Gastrocnemius medialis (tissue), 4 donors: ENCODE data around the gene SLC36A1. TPM values are rescaled to one million over a fixed set of nuclear protein-coding genes. Genes with fewer than 3 reads are reported as not detected.

ENCODE experiments used
- ATAC-seq, 2 donors: fragments of 150-250 bp; one replicate each; pipeline ENCODE4 v1.9.1; 2016
- DNase-seq, 2 donors: peaks; one replicate each; pipeline ENCODE4 v3.0.0-alpha.2; 2019
- H3K27ac ChIP-seq, 4 donors: fragments of 200-600 bp; sonication (generic); 1 replicate in 1 of 4; 2 replicates in 3 of 4; pipeline ENCODE4 v1.5.1; 2016 to 2018; ENCODE audit warnings: mild to moderate bottlenecking in 2 of 4, moderate library complexity in 1 of 4
- H3K27me3 ChIP-seq, 3 donors: fragments of 200-600 bp; sonication (generic) in 2 of 3; 1 replicate in 1 of 3; 2 replicates in 2 of 3; pipeline versions ENCODE4 v1.5.1 to v1.6.0; 2016 to 2019; ENCODE audit warnings: mild to moderate bottlenecking in 1 of 3, moderate library complexity in 1 of 3
- H3K36me3 ChIP-seq, 2 donors: fragments of 200-600 bp; sonication (generic) in 1 of 2; one replicate each; pipeline ENCODE4 v1.5.1; 2017 to 2018
- H3K4me1 ChIP-seq, 2 donors: fragments of 200-600 bp; sonication (generic) in 1 of 2; one replicate each; pipeline ENCODE4 v1.5.1; 2016 to 2017; ENCODE audit warnings: mild to moderate bottlenecking in 2 of 2
- H3K4me3 ChIP-seq, 4 donors: fragments of 200-600 bp; sonication (generic) in 3 of 4; 1 replicate in 1 of 4; 2 replicates in 3 of 4; pipeline ENCODE4 v1.5.1; 2016 to 2019; ENCODE audit warnings: mild to moderate bottlenecking in 2 of 4
- H3K9me3 ChIP-seq, 3 donors: fragments of 200-600 bp; sonication (generic) in 2 of 3; 1 replicate in 1 of 3; 2 replicates in 2 of 3; pipeline ENCODE4 v1.5.1; 2016 to 2019
- POLR2A ChIP-seq, 2 donors: fragments of 450-650 bp; IDR thresholded peaks; one replicate each; pipeline ENCODE4 v1.6.1; 2017; ENCODE audit warnings: antibody characterized with exemption in 2 of 2, mild to moderate bottlenecking in 2 of 2, moderate library complexity in 2 of 2
- in situ Hi-C, 4 donors: fragments of 200-750 bp; cut with MboI; loops; one replicate each; pipeline versions ENCODE4 v1.15.0 to v1.8.0; 2017; ENCODE audit warnings: low sequenced_read_pairs in 4 of 4
- intact Hi-C: fragments of 100-400 bp; cut with DNase I; formaldehyde crosslinking; loops from one replicate; pipeline ENCODE4 v1.15.1; 2023; ENCODE audit warnings: low total_unique reads
- total RNA-seq, 4 donors: library from RNA; depleted of rRNA; stranded (reverse); fragments of >200 nt; gene quantifications; one replicate each; pipeline versions ENCODE4 v1.1.0 to v1.2.3, GENCODE V29; 2016
- TF ChIP-seq, protein P1 (sequence below), 5 experiments: fragments of 450-650 bp in 3 of 5; fragments of 200-600 bp in 2 of 5; sonication (generic) in 2 of 5; IDR thresholded peaks in 4 of 5; conservative IDR thresholded peaks in 1 of 5; 1 replicate in 4 of 5; 2 replicates in 1 of 5; pipeline ENCODE4 v1.5.1; 2016 to 2019; ENCODE audit warnings: antibody characterized with exemption in 5 of 5, mild to moderate bottlenecking in 3 of 5, moderate library complexity in 3 of 5

The SLC36A1 gene
- total RNA-seq, 4 donors from 2014 or later, result 4.6 to 14.7 (median 8.5) TPM

DNA sequence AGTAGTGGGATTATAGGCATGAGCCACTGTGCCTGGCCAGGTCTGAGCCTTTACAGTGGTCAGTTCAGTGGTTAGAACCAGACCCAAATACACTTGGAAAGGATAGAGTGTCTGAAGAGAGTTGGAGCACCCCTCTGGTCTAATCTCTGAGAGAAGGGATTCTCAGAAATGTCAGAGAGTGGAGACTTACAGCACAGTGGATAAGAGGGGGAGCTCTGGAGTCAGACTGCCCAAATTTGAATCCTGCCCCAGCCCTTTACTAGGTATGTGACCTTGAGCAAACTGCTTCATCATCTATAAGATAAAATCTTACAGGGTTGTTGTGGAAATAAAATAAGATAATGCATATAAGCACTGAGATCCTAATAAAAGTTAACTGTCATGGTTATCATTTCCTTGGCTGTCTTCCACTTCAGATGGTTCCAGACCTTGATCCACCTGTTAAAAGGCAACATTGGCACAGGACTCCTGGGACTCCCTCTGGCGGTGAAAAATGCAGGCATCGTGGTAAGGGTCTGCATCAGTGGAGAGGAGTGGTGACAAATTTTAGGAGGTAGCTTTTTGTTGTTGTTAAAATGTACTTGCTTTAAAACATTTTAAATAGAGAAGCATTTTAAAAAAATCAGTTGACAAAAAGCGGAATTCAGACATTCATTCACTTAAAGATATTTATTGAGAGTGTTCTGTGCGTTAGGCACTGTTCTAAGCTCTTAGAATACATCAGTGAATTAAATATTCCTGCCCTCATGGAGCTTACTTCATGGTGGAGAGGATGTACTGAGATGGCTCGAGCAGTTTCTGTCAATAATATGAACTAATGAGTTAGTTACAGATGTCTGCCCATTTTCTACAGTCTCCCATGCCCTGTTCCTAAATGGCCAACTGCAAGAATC, 16.0 kb downstream of the SLC36A1 start:
- Histone ChIP-seq H3K4me3 (no peak overlapping the region), H3K4me1 (no peaks in the 10 kb centered on the region), H3K36me3 (peaks cover 3 to 68% of the 10 kb centered on the region in 2 donors), H3K27me3 (no peaks in the 10 kb centered on the region), H3K27ac (no peak overlapping the region), H3K9me3 (no peaks in the 10 kb centered on the region)
- DNase-seq (no peak), ATAC-seq (peak in 1 of 2 donors; percentile 54)
- intact Hi-C loops, result loop anchor here (1.0 kb wide), 1 partner anchor 16 kb away; the partner anchor contains the start of gene SLC36A1
- in situ Hi-C loops, result loop anchor here in 1 of 4 donors (25.0 kb wide), 1 partner anchor 274 kb away; no protein-coding TSS in a partner anchor
- TF ChIP-seq, protein P1, sequence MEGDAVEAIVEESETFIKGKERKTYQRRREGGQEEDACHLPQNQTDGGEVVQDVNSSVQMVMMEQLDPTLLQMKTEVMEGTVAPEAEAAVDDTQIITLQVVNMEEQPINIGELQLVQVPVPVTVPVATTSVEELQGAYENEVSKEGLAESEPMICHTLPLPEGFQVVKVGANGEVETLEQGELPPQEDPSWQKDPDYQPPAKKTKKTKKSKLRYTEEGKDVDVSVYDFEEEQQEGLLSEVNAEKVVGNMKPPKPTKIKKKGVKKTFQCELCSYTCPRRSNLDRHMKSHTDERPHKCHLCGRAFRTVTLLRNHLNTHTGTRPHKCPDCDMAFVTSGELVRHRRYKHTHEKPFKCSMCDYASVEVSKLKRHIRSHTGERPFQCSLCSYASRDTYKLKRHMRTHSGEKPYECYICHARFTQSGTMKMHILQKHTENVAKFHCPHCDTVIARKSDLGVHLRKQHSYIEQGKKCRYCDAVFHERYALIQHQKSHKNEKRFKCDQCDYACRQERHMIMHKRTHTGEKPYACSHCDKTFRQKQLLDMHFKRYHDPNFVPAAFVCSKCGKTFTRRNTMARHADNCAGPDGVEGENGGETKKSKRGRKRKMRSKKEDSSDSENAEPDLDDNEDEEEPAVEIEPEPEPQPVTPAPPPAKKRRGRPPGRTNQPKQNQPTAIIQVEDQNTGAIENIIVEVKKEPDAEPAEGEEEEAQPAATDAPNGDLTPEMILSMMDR (IDR thresholded peaks at IDR 0.05 in 4 of 5, conservative IDR thresholded peaks at IDR 0.05 in 1 of 5), result peak; percentile 43 to 57 (median 51)
- no peak for TF ChIP-seq POLR2A (IDR thresholded peaks at IDR 0.05)

DNA sequence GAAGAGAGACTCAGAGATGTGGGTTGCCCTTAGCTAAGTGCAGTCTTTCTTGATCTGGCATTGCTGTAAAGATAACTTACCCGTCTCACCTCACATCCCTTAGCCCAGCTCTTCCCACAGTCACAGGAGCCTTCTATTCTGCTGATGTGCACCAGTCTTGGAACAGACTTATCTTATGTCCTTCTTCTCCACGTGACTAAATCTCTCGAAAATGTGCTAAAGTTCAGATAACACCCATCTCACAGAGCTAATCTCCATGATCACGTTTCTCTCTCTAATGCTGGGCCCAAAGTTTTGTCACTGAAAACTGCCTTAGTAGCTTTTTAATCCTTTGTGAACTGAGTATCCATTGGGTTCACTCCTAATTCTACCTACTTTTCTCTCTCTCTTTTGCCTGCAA, 16.7 kb downstream of the SLC36A1 start:
- H3K4me3 ChIP-seq, result no peak overlapping the region
- peaks cover 3 to 68% of the 10 kb centered on the region in 2 donors for H3K36me3 ChIP-seq
- no peak for ATAC-seq
- no peaks in the 10 kb centered on the region for H3K9me3 ChIP-seq
- no peak for DNase-seq
- TF ChIP-seq, protein P1 (IDR thresholded peaks at IDR 0.05 in 4 of 5, conservative IDR thresholded peaks at IDR 0.05 in 1 of 5), result no peak
- TF ChIP-seq POLR2A (IDR thresholded peaks at IDR 0.05), result no peak
- no peaks in the 10 kb centered on the region for H3K4me1 ChIP-seq
- in situ Hi-C loops (loop anchor here in 1 of 4 donors (25.0 kb wide), 1 partner anchor 273 kb away; no protein-coding TSS in a partner anchor), intact Hi-C loops (no loop called here)
- no peak overlapping the region for H3K27ac ChIP-seq
- H3K27me3 ChIP-seq, result no peaks in the 10 kb centered on the region

DNA sequence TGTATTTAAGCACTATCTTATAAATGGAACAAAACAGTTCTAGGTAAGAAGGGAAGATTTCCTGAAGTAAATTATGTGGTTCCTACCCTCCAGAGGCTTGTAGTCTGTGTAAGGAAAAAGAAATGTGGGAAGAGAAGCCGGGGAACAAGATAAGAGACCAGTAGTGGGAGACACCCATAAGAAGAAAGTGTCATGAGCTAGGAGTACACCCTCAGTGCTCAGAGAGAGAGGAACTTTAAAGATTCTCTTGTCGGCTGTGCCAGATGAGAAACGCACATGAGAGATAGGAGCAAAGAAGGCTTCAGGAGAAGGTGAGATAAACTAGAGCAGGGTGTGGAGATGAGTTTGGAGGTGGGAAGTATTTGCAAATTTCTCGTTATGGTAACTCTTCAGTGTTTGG, 18.1 kb downstream of the SLC36A1 start:
- Histone ChIP-seq H3K27ac (no peak overlapping the region), H3K9me3 (no peaks in the 10 kb centered on the region), H3K36me3 (peaks cover 3 to 65% of the 10 kb centered on the region in 2 donors), H3K27me3 (no peaks in the 10 kb centered on the region), H3K4me3 (no peak overlapping the region), H3K4me1 (no peaks in the 10 kb centered on the region)
- intact Hi-C loops, result no loop called here
- no peak for DNase-seq
- TF ChIP-seq, protein P1 (IDR thresholded peaks at IDR 0.05 in 4 of 5, conservative IDR thresholded peaks at IDR 0.05 in 1 of 5), result no peak
- TF ChIP-seq POLR2A (IDR thresholded peaks at IDR 0.05), result no peak
- in situ Hi-C loops, result loop anchor here in 1 of 4 donors (25.0 kb wide), 1 partner anchor 272 kb away; no protein-coding TSS in a partner anchor
- no peak for ATAC-seq

DNA sequence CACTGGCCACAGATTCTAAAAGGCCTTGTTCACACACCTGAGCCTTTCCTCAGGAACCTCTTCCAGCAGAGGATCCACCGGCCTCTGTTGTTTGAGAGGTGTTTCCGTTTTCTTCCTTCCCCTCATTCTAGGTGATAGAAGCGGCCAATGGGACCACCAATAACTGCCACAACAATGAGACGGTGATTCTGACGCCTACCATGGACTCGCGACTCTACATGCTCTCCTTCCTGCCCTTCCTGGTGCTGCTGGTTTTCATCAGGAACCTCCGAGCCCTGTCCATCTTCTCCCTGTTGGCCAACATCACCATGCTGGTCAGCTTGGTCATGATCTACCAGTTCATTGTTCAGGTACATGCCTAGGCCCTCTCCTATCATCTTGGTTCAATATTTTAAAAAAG, 20.2 kb downstream of the SLC36A1 start:
- H3K9me3 ChIP-seq, result no peaks in the 10 kb centered on the region
- H3K4me1 ChIP-seq, result no peaks in the 10 kb centered on the region
- intact Hi-C loops (no loop called here), in situ Hi-C loops (loop anchor here in 1 of 4 donors (25.0 kb wide), 1 partner anchor 270 kb away; no protein-coding TSS in a partner anchor)
- H3K36me3 ChIP-seq, result peaks cover 3 to 60% of the 10 kb centered on the region in 2 donors
- H3K4me3 ChIP-seq, result no peak overlapping the region
- H3K27ac ChIP-seq, result no peak overlapping the region
- no peaks in the 10 kb centered on the region for H3K27me3 ChIP-seq
- ATAC-seq (no peak), DNase-seq (no peak)
- TF ChIP-seq, protein P1 (IDR thresholded peaks at IDR 0.05 in 4 of 5, conservative IDR thresholded peaks at IDR 0.05 in 1 of 5), result no peak
- no peak for TF ChIP-seq POLR2A (IDR thresholded peaks at IDR 0.05)
